PFSK-1 (cell line): Measurements from ENCODE around the gene EHD1.

Experiments used
- FOXP2 ChIP-seq: optimal IDR thresholded peaks from 2 replicates; pipeline ENCODE3; 2011; ENCODE audit warnings: borderline replicate concordance, control low read depth, inconsistent platforms; ENCODE audit not compliant: insufficient read depth; ENCODE audit errors: extremely low read length, extremely low read depth
- POLR2AphosphoS5 ChIP-seq: IDR thresholded peaks from 2 replicates; pipeline ENCODE4 v1.6.1; 2012; ENCODE audit warnings: low read depth, mild to moderate bottlenecking, control low read depth, low read length, moderate library complexity
- TF ChIP-seq, protein P1 (sequence below), 2 experiments: IDR thresholded peaks; 2 replicates each; pipeline versions ENCODE4 v1.6.1 to v1.8.0; 2011 to 2012; ENCODE audit warnings: low read depth in 2 of 2, low read length in 2 of 2, control low read depth in 1 of 2, inconsistent platforms in 1 of 2, mild to moderate bottlenecking in 1 of 2, moderate library complexity in 1 of 2; ENCODE audit not compliant: insufficient read depth in 1 of 2

DNA sequence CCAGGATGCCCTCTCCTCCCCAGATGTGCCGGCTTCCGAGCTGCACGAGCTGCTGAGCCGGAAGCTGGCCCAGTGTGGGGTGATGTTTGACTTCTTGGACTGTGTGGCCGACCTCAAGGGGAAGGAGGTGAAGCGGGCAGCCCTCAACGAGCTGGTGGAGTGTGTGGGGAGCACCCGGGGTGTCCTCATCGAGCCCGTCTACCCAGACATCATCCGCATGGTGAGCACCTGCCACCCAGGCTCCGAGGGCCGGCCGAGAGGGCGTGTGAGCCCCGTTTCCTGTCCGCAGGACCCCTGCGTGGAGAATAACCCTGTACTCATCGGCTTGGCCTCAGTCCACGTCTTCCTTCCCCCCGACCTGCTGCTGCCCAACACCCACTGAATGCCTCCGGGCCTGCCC is 48.3 kb upstream of the EHD1 start:
- TF ChIP-seq, protein P1, sequence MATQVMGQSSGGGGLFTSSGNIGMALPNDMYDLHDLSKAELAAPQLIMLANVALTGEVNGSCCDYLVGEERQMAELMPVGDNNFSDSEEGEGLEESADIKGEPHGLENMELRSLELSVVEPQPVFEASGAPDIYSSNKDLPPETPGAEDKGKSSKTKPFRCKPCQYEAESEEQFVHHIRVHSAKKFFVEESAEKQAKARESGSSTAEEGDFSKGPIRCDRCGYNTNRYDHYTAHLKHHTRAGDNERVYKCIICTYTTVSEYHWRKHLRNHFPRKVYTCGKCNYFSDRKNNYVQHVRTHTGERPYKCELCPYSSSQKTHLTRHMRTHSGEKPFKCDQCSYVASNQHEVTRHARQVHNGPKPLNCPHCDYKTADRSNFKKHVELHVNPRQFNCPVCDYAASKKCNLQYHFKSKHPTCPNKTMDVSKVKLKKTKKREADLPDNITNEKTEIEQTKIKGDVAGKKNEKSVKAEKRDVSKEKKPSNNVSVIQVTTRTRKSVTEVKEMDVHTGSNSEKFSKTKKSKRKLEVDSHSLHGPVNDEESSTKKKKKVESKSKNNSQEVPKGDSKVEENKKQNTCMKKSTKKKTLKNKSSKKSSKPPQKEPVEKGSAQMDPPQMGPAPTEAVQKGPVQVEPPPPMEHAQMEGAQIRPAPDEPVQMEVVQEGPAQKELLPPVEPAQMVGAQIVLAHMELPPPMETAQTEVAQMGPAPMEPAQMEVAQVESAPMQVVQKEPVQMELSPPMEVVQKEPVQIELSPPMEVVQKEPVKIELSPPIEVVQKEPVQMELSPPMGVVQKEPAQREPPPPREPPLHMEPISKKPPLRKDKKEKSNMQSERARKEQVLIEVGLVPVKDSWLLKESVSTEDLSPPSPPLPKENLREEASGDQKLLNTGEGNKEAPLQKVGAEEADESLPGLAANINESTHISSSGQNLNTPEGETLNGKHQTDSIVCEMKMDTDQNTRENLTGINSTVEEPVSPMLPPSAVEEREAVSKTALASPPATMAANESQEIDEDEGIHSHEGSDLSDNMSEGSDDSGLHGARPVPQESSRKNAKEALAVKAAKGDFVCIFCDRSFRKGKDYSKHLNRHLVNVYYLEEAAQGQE (IDR thresholded peaks at IDR 0.05; ENCODE audit: insufficient read depth in 1 of 2, low read depth in 2 of 2, low read length in 2 of 2), result no peak
- no peak for TF ChIP-seq POLR2AphosphoS5
- TF ChIP-seq FOXP2, result no peak
